Measurements from ENCODE around the gene RNASE1. TPM values are rescaled to one million over a fixed set of nuclear protein-coding genes. Genes with fewer than 3 reads are reported as not detected.

The RNASE1 gene
- total and polyA plus RNA-seq, 2 donors (not counting 3 experiments of a cell fraction or from before 2014, with no cell fraction given), result 182 to 909 TPM

DNA sequence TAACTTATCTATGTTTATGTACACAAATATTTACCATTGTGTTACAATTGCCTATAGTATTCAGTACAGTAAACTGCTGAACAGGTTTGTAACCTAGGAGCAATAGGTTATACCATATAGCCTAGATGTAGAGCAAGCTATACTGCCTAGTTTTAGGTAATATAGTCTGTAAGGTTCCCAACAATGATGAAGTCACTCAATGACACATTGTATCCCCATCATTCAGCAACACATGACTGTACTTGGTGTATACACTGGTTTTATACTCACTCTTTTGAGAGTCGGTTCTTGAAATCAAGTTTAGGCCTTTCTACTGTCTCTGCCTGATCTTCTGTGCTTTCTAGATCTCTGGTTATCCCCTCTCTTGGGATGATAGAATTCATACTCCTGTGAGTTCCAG lies 5.5 kb downstream of the RNASE1 start:
- H3K9me1 ChIP-seq (replicated peaks; ENCODE audit: control insufficient read depth, extremely low read depth, insufficient read depth, low read length), result no peaks in the 10 kb centered on the region
- H3K9ac ChIP-seq (replicated peaks; ENCODE audit: extremely low read depth, insufficient read depth, low read length), result no peak overlapping the region
- dilution Hi-C loops (cut with MboI; ENCODE audit: extremely low pct_ligation_motif_present, low sequenced_read_pairs) (no loop called here), intact Hi-C loops (cut with micrococcal nuclease) (no loop called here)
- BruUV-seq (replicated peaks), result no TSS peak
- no peak overlapping the region for H3K4me3 ChIP-seq (replicated peaks in 1 of 3; ENCODE audit: insufficient read depth in 1 of 3, low read depth in 1 of 3, low read length in 3 of 3)
- FAIRE-seq (no peak), DNase-seq (ENCODE audit: low read depth, low spot score) (no peak)
- ChIA-PET POLR2A (no interaction called here), CTCF (interaction anchor here (0.8 to 1.4 kb wide), 2 partner anchors 39 to 60 kb away, joined by 4 to 8 read pairs; no protein-coding TSS in a partner anchor)
- H3K27ac ChIP-seq (ENCODE audit: insufficient read depth, low read depth, low read length), result no peak overlapping the region
- H4K20me1 ChIP-seq (replicated peaks; ENCODE audit: control insufficient read depth, extremely low read depth, insufficient read depth, low read length), result no peaks in the 10 kb centered on the region
- no peak overlapping the region for H2AFZ ChIP-seq (ENCODE audit: low read depth, low read length)
- H3K27me3 ChIP-seq (ENCODE audit: control insufficient read depth in 2 of 2, insufficient read depth in 2 of 2, low read length in 2 of 2), result no peaks in the 10 kb centered on the region
- TF ChIP-seq FOS (IDR thresholded peaks at IDR 0.05; ENCODE audit: borderline replicate concordance, insufficient read depth, low read length) (no peak), JUN (IDR thresholded peaks at IDR 0.05; ENCODE audit: borderline replicate concordance, insufficient read depth, insufficient read length, low read depth) (no peak), POLR2A (IDR thresholded peaks at IDR 0.05; ENCODE audit: low read depth, low read length) (no peak), GATA2 (IDR thresholded peaks at IDR 0.05; ENCODE audit: insufficient read depth, insufficient read length, low read depth, low read length) (no peak), MYC (IDR thresholded peaks at IDR 0.05; ENCODE audit: low read depth, low read length) (no peak), EZH2 (IDR thresholded peaks at IDR 0.05; ENCODE audit: borderline replicate concordance, low read depth, low read length, severe bottlenecking) (no peak)
- TF ChIP-seq, protein P1, sequence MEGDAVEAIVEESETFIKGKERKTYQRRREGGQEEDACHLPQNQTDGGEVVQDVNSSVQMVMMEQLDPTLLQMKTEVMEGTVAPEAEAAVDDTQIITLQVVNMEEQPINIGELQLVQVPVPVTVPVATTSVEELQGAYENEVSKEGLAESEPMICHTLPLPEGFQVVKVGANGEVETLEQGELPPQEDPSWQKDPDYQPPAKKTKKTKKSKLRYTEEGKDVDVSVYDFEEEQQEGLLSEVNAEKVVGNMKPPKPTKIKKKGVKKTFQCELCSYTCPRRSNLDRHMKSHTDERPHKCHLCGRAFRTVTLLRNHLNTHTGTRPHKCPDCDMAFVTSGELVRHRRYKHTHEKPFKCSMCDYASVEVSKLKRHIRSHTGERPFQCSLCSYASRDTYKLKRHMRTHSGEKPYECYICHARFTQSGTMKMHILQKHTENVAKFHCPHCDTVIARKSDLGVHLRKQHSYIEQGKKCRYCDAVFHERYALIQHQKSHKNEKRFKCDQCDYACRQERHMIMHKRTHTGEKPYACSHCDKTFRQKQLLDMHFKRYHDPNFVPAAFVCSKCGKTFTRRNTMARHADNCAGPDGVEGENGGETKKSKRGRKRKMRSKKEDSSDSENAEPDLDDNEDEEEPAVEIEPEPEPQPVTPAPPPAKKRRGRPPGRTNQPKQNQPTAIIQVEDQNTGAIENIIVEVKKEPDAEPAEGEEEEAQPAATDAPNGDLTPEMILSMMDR (IDR thresholded peaks at IDR 0.05; ENCODE audit: extremely low read depth in 1 of 2, insufficient read depth in 1 of 2, low read depth in 1 of 2, low read length in 2 of 2), result no peak
- no peaks in the 10 kb centered on the region for H3K36me3 ChIP-seq (ENCODE audit: control insufficient read depth in 2 of 2, extremely low read depth in 1 of 2, insufficient read depth in 2 of 2, low read length in 2 of 2)
- H3K4me1 ChIP-seq (ENCODE audit: control insufficient read depth, extremely low read depth, insufficient read depth, low read length), result peaks cover 33% of the 10 kb centered on the region
- H3K79me2 ChIP-seq (ENCODE audit: control insufficient read depth, insufficient read depth, low read length), result peaks cover 8% of the 10 kb centered on the region
- no peaks in the 10 kb centered on the region for H3K9me3 ChIP-seq (replicated peaks; ENCODE audit: control insufficient read depth, insufficient read depth, low read length)
- no peak overlapping the region for H3K4me2 ChIP-seq (ENCODE audit: insufficient read depth, low read length)
